GM21723 (cell line): ENCODE measurements around the gene TRAF3.
"Not testable (repeated sequence)": the region's sequence is repeated elsewhere in the genome, so short reads cannot be mapped to it uniquely, and the experiment has no call there.

Source experiments
- ATAC-seq: cut with Tn5 transposase; IDR thresholded peaks from one replicate; pipeline ENCODE4 v1.9.1; 2021; ENCODE audit warnings: mild to moderate bottlenecking, moderate library complexity; ENCODE audit not compliant: unreplicated experiment

Gene TRAF3

GRCh38 chr14:102826751-102827675, 49.8 kb downstream of the TRAF3 start:
- ATAC-seq = no peak

DNA sequence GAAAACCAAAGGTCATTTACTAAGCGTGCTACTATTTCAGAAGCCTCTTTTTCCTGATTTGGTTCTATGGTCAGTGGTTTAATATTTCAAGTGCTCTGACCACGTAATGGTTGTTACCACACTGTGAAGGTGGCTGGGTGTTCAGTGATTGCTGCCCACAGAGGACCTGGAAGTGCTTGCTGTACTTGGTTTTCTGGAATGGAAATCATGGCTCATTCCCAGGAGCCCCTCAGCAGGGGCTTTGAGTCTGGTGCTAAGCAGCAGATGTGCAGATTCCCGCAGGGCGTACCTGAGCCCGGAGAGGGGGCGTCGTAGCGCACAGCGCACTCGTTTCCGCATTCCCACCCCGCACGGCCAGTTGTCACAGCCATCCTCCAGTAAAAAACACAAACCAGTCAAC, 50.5 kb downstream of the TRAF3 start:
- no peak for ATAC-seq

DNA sequence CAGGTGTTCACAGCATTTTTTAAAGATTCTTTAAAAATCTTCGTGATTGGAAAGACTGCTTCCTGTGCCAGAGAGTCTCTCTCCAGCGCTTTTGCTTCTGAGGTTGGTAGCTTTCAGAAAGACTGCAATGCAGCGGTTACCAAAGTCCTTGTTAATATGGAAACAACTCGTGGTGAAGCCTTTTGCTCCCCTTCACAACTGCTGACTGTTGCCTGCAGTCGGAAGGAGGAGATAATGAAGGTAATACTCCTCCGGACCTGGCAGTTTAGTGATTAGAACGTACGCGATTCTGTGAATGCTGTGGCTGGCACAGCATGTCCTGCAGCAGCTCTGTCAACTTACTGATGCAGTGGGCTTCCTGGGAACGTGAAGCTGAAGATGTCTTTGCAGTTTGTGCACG, 50.9 kb downstream of the TRAF3 start:
- no peak for ATAC-seq

- ATAC-seq = no peak
Observed at GRCh38 chr14:102829016-102829548, 51.8 kb downstream of the TRAF3 start.

GRCh38 chr14:102830474-102831045, 53.3 kb downstream of the TRAF3 start:
- no peak for ATAC-seq

- ATAC-seq = no peak
Observed at GRCh38 chr14:102831163-102831804, 54.0 kb downstream of the TRAF3 start.

GRCh38 chr14:102833341-102833740, 56.1 kb downstream of the TRAF3 start:
- ATAC-seq = no peak

DNA sequence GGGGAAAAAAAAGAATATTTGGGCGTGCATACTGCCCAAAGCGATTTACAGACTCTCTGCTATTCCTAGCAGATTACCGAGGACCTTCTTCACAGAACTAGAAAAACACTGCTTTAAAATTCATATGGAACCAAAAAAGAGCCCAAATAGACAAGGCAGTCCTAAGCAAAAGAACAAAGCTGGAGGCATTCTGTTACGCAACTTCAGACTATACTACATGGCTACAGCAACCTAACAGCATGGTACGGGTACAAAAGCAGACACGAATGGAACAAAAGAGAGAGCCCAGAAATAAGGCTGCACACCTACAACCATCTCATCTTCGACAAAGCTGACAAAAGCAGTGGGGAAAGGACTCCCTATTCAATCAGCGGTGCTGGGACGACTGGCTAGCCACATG, 56.7 kb downstream of the TRAF3 start:
- no peak for ATAC-seq

- no peak for ATAC-seq
Observed at GRCh38 chr14:102835959-102836358, 58.7 kb downstream of the TRAF3 start.

DNA sequence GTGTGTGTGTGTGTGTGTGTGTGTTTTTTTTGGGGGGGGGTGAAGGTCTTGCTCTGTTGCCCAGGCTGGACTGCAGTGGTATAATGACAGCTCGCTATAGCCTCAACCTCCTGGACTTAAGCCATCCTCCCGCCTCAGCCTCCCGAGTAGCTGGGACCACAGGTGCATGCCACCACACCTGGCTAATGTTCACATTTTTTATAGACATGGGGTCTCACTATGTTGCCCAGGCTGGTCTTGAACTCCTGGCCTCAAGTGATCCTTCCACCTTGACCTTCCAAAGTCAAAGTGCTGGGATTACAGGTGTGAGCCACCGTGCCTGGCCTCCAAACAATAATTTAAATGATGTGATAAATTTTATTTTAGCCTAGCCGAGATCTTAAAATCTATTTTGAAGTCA, 59.9 kb downstream of the TRAF3 start:
- not testable (repeated sequence) for ATAC-seq

GRCh38 chr14:102838501-102838900, 61.3 kb downstream of the TRAF3 start:
- no peak for ATAC-seq

GRCh38 chr14:102840115-102840514, 62.9 kb downstream of the TRAF3 start:
- ATAC-seq = no peak

- ATAC-seq = no peak
Observed at GRCh38 chr14:102840771-102841528, 63.7 kb downstream of the TRAF3 start.

DNA sequence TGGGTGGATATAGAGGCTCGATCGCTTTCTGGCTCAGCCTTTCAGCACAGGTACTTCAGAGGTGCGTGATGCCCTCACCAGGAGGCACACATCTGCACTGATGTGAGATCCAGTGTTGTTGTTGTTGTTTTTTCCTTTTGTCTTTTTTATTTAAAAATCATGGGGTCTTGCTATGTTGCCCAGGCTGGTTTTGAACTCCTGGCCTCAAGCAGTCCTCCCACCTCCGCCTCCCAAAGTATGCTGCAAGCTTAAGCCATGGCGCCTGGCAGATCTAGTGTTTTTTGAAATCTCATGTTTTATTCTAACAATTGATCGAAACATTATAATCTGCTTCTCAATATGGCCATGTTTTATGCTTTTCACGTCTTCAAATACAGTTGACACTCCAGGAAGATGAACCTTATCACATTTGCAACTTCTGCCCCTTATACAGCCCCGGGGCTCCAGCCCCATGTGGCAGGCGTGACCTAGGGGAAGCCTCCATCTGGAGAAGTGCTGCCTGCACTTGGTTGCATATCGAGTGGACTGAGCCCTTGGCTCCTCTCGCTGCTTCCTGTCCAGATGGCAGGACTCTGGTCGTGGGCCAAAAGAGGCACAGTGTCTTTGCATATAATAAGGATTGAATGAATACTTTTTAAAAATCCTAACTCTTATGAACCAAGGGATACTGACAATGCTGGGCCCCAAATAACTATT, 71.7 kb downstream of the TRAF3 start:
- no peak for ATAC-seq

DNA sequence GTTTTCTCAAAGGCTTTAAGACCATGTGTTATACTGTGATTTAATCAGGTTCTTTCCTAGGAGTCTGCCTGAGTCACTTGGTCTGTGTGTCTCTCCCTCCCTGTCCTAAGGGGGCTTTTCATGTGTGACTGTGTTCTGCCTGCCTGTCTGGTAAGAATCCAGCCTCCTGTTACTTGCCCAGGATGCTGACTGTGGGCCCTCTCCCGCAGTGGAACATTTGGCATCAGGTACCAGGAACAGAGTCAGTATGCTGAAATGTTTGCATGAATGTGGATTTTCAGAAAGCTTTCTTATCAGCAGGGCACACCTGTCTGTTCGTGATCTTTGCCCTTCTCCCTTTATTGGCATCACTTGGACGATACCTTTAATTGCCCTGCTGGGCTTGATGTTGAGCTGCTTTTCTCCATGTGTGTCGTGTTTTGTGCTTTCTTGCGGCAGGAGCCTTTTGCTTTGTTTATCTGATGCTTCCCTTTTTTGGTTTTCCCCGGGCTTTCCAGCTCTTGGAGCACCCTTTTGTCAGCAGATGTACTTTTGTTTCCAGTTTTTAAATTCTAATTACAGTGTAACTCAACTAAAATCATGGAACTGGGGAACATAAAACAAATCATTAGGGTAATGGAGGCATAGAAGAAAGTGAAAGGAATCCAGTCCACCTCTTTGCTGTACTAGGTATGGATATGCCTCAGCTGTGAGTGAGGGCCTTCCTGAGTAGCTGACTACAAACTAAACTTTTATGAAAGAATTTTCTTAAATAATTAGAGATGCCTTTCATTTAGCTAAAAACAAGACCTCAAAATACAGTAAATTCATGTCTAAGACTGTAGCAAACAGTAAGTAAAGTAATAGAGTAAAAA, 72.5 kb downstream of the TRAF3 start:
- no peak for ATAC-seq

DNA sequence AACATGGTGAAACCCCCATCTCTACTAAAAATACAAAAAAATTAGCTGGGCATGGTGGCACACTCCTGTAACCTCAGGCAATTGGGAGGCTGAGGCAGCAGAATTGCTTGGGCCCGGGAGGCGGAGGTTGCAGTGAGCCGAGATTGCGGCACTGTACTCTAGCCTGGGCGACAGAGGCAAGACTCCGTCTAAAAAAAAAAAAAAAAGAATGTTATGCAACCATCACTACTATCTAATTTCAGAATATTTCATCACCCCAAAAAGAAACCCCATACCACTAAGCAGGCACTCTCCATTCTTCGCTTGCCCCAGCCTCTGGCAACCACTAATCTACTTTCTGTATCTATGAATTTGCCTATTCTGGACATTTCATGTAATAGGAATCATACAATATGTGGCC, 76.4 kb downstream of the TRAF3 start:
- ATAC-seq = no peak

DNA sequence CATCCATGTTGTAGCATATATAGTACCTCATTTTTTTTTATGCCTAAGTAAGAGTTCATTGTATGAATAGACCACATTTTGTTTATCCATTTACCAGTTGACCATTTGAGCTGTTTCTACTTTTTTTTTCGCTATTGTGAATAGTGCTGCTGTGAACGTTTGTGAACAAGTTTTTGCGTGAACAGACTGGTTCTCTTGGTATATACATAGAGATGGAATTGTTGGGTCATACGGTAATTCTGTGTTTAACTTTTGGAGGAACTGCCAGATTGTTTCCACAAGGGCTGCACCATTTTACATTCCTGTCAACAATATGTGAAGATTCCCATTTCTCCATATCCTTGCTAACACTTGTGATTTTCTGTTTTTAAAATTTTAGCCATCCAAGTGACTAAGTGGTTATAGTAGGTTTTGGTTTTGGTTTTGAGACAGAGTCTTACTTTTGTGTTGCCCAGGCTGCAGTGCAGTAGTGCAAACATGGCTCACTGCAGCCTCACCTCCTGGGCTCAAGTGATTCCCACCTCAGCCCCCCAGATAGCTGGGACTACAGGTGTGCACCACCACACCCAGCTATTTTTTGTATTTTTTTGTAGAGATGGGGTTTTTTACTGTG, 76.9 kb downstream of the TRAF3 start:
- ATAC-seq = no peak

- no peak for ATAC-seq
Observed at GRCh38 chr14:102856179-102856578, 78.9 kb downstream of the TRAF3 start.

- no peak for ATAC-seq
Observed at GRCh38 chr14:102857444-102857843, 80.2 kb downstream of the TRAF3 start.
